Sigmoid colon (tissue), 4 donors: ENCODE data around the gene CDS1.
"Not testable (repeated sequence)": the region's sequence is repeated elsewhere in the genome, so short reads cannot be mapped to it uniquely, and the experiment has no call there.

Experiments
- POLR2AphosphoS5 ChIP-seq, 4 donors: sonication (generic); formaldehyde crosslinking; IDR thresholded peaks; one replicate each; pipeline ENCODE4 v1.6.1; 2017; ENCODE audit warnings: antibody characterized with exemption in 4 of 4
- TF ChIP-seq, protein P1 (sequence below), 4 experiments: fragments of 450-650 bp in 3 of 4; fragments of 200-600 bp in 1 of 4; IDR thresholded peaks; one replicate each; pipeline ENCODE4 v1.5.1; 2016 to 2019; ENCODE audit warnings: antibody characterized with exemption in 4 of 4, mild to moderate bottlenecking in 3 of 4, moderate library complexity in 2 of 4

DNA sequence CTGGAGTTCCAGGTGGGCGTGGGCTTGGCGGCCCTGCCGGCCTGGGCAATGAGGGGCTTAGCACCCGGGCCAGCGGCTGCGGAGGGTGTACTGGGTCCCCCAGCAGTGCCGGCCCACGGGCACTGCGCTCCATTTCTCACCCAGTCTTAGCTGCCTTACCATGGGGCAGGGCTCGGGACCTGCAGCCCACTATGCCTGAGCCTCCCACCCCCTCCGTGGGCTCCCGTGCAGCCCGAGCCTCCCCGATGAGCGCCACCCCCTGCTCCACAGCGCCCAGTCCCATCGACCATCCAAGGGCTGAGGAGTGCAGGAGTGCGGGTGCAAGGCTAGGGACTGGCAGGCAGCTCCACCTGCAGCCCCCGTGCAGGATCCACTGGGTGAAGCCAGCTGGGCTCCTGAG is 81.8 kb downstream of the CDS1 start:
- TF ChIP-seq, protein P1, sequence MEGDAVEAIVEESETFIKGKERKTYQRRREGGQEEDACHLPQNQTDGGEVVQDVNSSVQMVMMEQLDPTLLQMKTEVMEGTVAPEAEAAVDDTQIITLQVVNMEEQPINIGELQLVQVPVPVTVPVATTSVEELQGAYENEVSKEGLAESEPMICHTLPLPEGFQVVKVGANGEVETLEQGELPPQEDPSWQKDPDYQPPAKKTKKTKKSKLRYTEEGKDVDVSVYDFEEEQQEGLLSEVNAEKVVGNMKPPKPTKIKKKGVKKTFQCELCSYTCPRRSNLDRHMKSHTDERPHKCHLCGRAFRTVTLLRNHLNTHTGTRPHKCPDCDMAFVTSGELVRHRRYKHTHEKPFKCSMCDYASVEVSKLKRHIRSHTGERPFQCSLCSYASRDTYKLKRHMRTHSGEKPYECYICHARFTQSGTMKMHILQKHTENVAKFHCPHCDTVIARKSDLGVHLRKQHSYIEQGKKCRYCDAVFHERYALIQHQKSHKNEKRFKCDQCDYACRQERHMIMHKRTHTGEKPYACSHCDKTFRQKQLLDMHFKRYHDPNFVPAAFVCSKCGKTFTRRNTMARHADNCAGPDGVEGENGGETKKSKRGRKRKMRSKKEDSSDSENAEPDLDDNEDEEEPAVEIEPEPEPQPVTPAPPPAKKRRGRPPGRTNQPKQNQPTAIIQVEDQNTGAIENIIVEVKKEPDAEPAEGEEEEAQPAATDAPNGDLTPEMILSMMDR (IDR thresholded peaks at IDR 0.05), result not testable (repeated sequence)
- not testable (repeated sequence) for TF ChIP-seq POLR2AphosphoS5 (IDR thresholded peaks at IDR 0.05)
